GM12891 (cell line): ENCODE measurements around the gene CARD8.

Experiments used
- POLR2A ChIP-seq: IDR thresholded peaks from 2 replicates; pipeline ENCODE4 v1.6.1; 2011; ENCODE audit warnings: low read depth, low read length, control low read depth
- SPI1 ChIP-seq: IDR thresholded peaks from 2 replicates; pipeline ENCODE4 v1.6.1; 2011; ENCODE audit warnings: low read depth, low read length, control low read depth
- TAF1 ChIP-seq: IDR thresholded peaks from 2 replicates; pipeline ENCODE4 v1.6.1; 2011; ENCODE audit warnings: low read depth, low read length, control low read depth

- TF ChIP-seq POLR2A (no peak), SPI1 (no peak), TAF1 (no peak)
These were observed 1.7 kb downstream of the CARD8 start for GRCh38 chr19:48253999-48254398.
